ENCODE data around the gene PTOV1. TPM values are rescaled to one million over a fixed set of nuclear protein-coding genes. Genes with fewer than 3 reads are reported as not detected.

PTOV1 gene
- total and polyA plus RNA-seq, 4 donors = 38.0 to 52.3 (median 41.3) TPM

DNA sequence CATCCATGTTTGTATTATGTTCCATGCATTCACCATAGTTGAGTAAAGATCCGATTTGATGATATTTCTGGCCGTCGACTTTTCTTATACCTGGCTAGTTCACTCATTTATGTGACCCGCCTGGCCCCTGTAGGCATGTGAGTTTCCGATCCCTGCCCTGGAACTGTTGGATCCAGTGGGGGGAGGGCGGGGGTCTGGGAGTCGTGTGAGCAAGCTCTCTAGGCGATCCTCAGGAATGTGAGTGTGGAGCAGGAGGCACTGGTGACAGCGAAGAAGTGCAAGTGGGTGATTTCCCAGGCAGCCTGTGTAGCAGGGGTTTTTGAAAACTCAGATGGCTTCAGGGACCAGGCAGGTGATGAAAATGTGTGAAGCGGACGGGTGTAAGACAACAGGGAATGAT is 10.6 kb upstream of the PTOV1 start:
- Histone ChIP-seq H3K9me3 (ENCODE audit: control insufficient read depth in 4 of 4, low read length in 3 of 4) (no peaks in the 10 kb centered on the region), H3K4me1 (ENCODE audit: control insufficient read depth in 4 of 4, insufficient read depth in 4 of 4, low read length in 3 of 4) (no peaks in the 10 kb centered on the region), H3K36me3 (ENCODE audit: control insufficient read depth in 4 of 4, insufficient read depth in 3 of 4, low read depth in 1 of 4, low read length in 3 of 4) (peaks cover 4 to 23% (median 11%) of the 10 kb centered on the region in 4 donors), H3K27me3 (ENCODE audit: control insufficient read depth in 4 of 4, insufficient read depth in 4 of 4, low read length in 3 of 4) (no peaks in the 10 kb centered on the region), H3K27ac (ENCODE audit: low read depth in 1 of 2, low read length in 2 of 2) (no peak overlapping the region), H3K9ac (ENCODE audit: low read depth in 1 of 2, low read length in 2 of 2) (no peak overlapping the region), H3K4me3 (ENCODE audit: low read depth in 1 of 3, low read length in 3 of 3) (no peak overlapping the region)
- no peak for DNase-seq (ENCODE audit: low spot score)
- TF ChIP-seq, protein P1, sequence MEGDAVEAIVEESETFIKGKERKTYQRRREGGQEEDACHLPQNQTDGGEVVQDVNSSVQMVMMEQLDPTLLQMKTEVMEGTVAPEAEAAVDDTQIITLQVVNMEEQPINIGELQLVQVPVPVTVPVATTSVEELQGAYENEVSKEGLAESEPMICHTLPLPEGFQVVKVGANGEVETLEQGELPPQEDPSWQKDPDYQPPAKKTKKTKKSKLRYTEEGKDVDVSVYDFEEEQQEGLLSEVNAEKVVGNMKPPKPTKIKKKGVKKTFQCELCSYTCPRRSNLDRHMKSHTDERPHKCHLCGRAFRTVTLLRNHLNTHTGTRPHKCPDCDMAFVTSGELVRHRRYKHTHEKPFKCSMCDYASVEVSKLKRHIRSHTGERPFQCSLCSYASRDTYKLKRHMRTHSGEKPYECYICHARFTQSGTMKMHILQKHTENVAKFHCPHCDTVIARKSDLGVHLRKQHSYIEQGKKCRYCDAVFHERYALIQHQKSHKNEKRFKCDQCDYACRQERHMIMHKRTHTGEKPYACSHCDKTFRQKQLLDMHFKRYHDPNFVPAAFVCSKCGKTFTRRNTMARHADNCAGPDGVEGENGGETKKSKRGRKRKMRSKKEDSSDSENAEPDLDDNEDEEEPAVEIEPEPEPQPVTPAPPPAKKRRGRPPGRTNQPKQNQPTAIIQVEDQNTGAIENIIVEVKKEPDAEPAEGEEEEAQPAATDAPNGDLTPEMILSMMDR (IDR thresholded peaks at IDR 0.05; ENCODE audit: low read depth, low read length, missing input control) = no peak
- TF ChIP-seq JUND (IDR thresholded peaks at IDR 0.05) (no peak), RXRA (IDR thresholded peaks at IDR 0.05) (no peak), TAF1 (conservative IDR thresholded peaks at IDR 0.05) (no peak), EGR1 (IDR thresholded peaks at IDR 0.05; ENCODE audit: low read depth in 2 of 2) (no peak), FOXA1 (IDR thresholded peaks at IDR 0.05) (no peak), HNF4G (IDR thresholded peaks at IDR 0.05) (no peak), GABPA (IDR thresholded peaks at IDR 0.05 in 1 of 2, conservative IDR thresholded peaks at IDR 0.05 in 1 of 2) (no peak), FOXA2 (IDR thresholded peaks at IDR 0.05) (no peak)
- TF ChIP-seq, protein P2, sequence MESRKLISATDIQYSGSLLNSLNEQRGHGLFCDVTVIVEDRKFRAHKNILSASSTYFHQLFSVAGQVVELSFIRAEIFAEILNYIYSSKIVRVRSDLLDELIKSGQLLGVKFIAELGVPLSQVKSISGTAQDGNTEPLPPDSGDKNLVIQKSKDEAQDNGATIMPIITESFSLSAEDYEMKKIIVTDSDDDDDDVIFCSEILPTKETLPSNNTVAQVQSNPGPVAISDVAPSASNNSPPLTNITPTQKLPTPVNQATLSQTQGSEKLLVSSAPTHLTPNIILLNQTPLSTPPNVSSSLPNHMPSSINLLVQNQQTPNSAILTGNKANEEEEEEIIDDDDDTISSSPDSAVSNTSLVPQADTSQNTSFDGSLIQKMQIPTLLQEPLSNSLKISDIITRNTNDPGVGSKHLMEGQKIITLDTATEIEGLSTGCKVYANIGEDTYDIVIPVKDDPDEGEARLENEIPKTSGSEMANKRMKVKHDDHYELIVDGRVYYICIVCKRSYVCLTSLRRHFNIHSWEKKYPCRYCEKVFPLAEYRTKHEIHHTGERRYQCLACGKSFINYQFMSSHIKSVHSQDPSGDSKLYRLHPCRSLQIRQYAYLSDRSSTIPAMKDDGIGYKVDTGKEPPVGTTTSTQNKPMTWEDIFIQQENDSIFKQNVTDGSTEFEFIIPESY (IDR thresholded peaks at IDR 0.05) = no peak
- TF ChIP-seq, protein P3, sequence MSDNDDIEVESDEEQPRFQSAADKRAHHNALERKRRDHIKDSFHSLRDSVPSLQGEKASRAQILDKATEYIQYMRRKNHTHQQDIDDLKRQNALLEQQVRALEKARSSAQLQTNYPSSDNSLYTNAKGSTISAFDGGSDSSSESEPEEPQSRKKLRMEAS (IDR thresholded peaks at IDR 0.05) = no peak
- TF ChIP-seq, protein P4, sequence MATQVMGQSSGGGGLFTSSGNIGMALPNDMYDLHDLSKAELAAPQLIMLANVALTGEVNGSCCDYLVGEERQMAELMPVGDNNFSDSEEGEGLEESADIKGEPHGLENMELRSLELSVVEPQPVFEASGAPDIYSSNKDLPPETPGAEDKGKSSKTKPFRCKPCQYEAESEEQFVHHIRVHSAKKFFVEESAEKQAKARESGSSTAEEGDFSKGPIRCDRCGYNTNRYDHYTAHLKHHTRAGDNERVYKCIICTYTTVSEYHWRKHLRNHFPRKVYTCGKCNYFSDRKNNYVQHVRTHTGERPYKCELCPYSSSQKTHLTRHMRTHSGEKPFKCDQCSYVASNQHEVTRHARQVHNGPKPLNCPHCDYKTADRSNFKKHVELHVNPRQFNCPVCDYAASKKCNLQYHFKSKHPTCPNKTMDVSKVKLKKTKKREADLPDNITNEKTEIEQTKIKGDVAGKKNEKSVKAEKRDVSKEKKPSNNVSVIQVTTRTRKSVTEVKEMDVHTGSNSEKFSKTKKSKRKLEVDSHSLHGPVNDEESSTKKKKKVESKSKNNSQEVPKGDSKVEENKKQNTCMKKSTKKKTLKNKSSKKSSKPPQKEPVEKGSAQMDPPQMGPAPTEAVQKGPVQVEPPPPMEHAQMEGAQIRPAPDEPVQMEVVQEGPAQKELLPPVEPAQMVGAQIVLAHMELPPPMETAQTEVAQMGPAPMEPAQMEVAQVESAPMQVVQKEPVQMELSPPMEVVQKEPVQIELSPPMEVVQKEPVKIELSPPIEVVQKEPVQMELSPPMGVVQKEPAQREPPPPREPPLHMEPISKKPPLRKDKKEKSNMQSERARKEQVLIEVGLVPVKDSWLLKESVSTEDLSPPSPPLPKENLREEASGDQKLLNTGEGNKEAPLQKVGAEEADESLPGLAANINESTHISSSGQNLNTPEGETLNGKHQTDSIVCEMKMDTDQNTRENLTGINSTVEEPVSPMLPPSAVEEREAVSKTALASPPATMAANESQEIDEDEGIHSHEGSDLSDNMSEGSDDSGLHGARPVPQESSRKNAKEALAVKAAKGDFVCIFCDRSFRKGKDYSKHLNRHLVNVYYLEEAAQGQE (IDR thresholded peaks at IDR 0.05) = no peak
- TF ChIP-seq, protein P5, sequence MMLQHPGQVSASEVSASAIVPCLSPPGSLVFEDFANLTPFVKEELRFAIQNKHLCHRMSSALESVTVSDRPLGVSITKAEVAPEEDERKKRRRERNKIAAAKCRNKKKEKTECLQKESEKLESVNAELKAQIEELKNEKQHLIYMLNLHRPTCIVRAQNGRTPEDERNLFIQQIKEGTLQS (IDR thresholded peaks at IDR 0.05) = no peak
- 91% methylated on average over 11 of the region's 11 CpGs for WGBS

DNA sequence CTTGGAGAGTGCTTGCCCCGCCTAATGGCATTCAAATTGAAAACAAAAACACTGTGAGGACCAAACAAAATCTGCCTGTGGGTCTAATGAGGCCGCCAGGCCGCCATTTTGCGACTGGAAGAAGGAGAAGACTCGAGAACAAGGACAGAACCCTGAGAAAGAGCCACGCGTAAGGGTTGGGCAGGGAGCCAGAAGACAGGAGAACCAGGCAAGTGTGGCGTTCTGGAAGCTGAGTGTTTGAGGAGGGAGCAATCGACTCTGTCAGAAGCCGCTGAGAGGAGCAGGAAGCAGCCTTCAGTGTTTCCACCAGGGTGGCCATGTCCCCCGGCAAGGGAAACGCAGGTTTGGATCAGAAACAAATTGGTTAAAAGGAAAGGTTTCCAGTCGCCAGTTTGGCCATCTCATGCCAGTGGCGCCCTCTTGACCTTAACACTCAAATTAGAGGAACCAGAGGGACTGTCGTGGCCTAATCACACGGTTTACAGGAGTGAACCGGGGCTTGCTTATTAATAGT is 10.2 kb upstream of the PTOV1 start:
- Histone ChIP-seq H3K4me1 (ENCODE audit: control insufficient read depth in 4 of 4, insufficient read depth in 4 of 4, low read length in 3 of 4) (no peaks in the 10 kb centered on the region), H3K36me3 (ENCODE audit: control insufficient read depth in 4 of 4, insufficient read depth in 3 of 4, low read depth in 1 of 4, low read length in 3 of 4) (peaks cover 4 to 23% (median 10%) of the 10 kb centered on the region in 4 donors), H3K4me3 (ENCODE audit: low read depth in 1 of 3, low read length in 3 of 3) (no peak overlapping the region), H3K27me3 (ENCODE audit: control insufficient read depth in 4 of 4, insufficient read depth in 4 of 4, low read length in 3 of 4) (no peaks in the 10 kb centered on the region), H3K27ac (ENCODE audit: low read depth in 1 of 2, low read length in 2 of 2) (no peak overlapping the region), H3K9ac (ENCODE audit: low read depth in 1 of 2, low read length in 2 of 2) (no peak overlapping the region), H3K9me3 (ENCODE audit: control insufficient read depth in 4 of 4, low read length in 3 of 4) (no peaks in the 10 kb centered on the region)
- DNase-seq (ENCODE audit: low spot score) = no peak
- WGBS = 94% methylated on average over 17 of the region's 17 CpGs
- TF ChIP-seq, protein P1 (IDR thresholded peaks at IDR 0.05; ENCODE audit: low read depth, low read length, missing input control) = no peak
- TF ChIP-seq, protein P5 (IDR thresholded peaks at IDR 0.05) = no peak
- TF ChIP-seq HNF4G (IDR thresholded peaks at IDR 0.05) = no peak
- TF ChIP-seq, protein P3 (IDR thresholded peaks at IDR 0.05) = no peak
- no peak for TF ChIP-seq RXRA (IDR thresholded peaks at IDR 0.05)
- no peak for TF ChIP-seq RAD21 (IDR thresholded peaks at IDR 0.05)
- TF ChIP-seq EGR1 (IDR thresholded peaks at IDR 0.05; ENCODE audit: low read depth in 2 of 2) = no peak
- TF ChIP-seq GABPA (IDR thresholded peaks at IDR 0.05 in 1 of 2, conservative IDR thresholded peaks at IDR 0.05 in 1 of 2) = no peak
- TF ChIP-seq JUND (IDR thresholded peaks at IDR 0.05) = no peak
- no peak for TF ChIP-seq NR2F2 (IDR thresholded peaks at IDR 0.05)
